Breast epithelium (tissue), 3 donors: Measurements from ENCODE around the gene FABP3.

Experiments used
- POLR2A ChIP-seq: fragments of 450-650 bp; IDR thresholded peaks from one replicate; pipeline ENCODE4 v1.6.1; 2016; ENCODE audit warnings: antibody characterized with exemption, mild to moderate bottlenecking, moderate library complexity
- POLR2AphosphoS5 ChIP-seq, 3 donors: sonication (generic); formaldehyde crosslinking; IDR thresholded peaks; one replicate each; pipeline ENCODE4 v1.6.1; 2017; ENCODE audit warnings: antibody characterized with exemption in 3 of 3
- TF ChIP-seq, protein P1 (sequence below), 3 donors: fragments of 450-650 bp; IDR thresholded peaks; one replicate each; pipeline ENCODE4 v1.5.1; 2016 to 2017; ENCODE audit warnings: antibody characterized with exemption in 3 of 3, mild to moderate bottlenecking in 3 of 3, moderate library complexity in 3 of 3

GRCh38 chr1:31362032-31362431 is 10.8 kb downstream of the FABP3 start:
- TF ChIP-seq, protein P1, sequence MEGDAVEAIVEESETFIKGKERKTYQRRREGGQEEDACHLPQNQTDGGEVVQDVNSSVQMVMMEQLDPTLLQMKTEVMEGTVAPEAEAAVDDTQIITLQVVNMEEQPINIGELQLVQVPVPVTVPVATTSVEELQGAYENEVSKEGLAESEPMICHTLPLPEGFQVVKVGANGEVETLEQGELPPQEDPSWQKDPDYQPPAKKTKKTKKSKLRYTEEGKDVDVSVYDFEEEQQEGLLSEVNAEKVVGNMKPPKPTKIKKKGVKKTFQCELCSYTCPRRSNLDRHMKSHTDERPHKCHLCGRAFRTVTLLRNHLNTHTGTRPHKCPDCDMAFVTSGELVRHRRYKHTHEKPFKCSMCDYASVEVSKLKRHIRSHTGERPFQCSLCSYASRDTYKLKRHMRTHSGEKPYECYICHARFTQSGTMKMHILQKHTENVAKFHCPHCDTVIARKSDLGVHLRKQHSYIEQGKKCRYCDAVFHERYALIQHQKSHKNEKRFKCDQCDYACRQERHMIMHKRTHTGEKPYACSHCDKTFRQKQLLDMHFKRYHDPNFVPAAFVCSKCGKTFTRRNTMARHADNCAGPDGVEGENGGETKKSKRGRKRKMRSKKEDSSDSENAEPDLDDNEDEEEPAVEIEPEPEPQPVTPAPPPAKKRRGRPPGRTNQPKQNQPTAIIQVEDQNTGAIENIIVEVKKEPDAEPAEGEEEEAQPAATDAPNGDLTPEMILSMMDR (IDR thresholded peaks at IDR 0.05) = no peak
- TF ChIP-seq POLR2A (no peak), POLR2AphosphoS5 (IDR thresholded peaks at IDR 0.05) (no peak)
